ENCODE measurements around the gene AKR1B1.
A peak's percentile ranks its signal among the peaks of the same experiment; 100 is the strongest.

Gene AKR1B1

GRCh38 chr7:134458806-134459698, at the start of gene AKR1B1:
AKR1B1 (minus strand) TSS chr7:134459100; CDS start chr7:134459062, 38 bp downstream.
- TF ChIP-seq CTCF (IDR thresholded peaks at IDR 0.05; ENCODE audit: low read depth, low read length, missing control alignments) = peak; percentile 68
- H3K4me3 ChIP-seq (ENCODE audit: low read depth, low read length) = peak within 1 kb of the TSS; percentile 93
- peak; percentile 73 for DNase-seq (ENCODE audit: low read depth)

GRCh38 chr7:134505856-134506255, 47.0 kb upstream of the AKR1B1 start:
- no peak overlapping the region for H3K4me3 ChIP-seq (ENCODE audit: low read depth, low read length)
- no peak for DNase-seq (ENCODE audit: low read depth)
- no peak for TF ChIP-seq CTCF (IDR thresholded peaks at IDR 0.05; ENCODE audit: low read depth, low read length, missing control alignments)

- H3K4me3 ChIP-seq (ENCODE audit: low read depth, low read length) = no peak overlapping the region
- DNase-seq (ENCODE audit: low read depth) = no peak
- TF ChIP-seq CTCF (IDR thresholded peaks at IDR 0.05; ENCODE audit: low read depth, low read length, missing control alignments) = no peak
Observed at GRCh38 chr7:134504660-134505164, 45.8 kb upstream of the AKR1B1 start.

GRCh38 chr7:134502463-134503371, 43.8 kb upstream of the AKR1B1 start:
- no peak for TF ChIP-seq CTCF (IDR thresholded peaks at IDR 0.05; ENCODE audit: low read depth, low read length, missing control alignments)
- no peak for DNase-seq (ENCODE audit: low read depth)
- no peak overlapping the region for H3K4me3 ChIP-seq (ENCODE audit: low read depth, low read length)

- no peak for TF ChIP-seq CTCF (IDR thresholded peaks at IDR 0.05; ENCODE audit: low read depth, low read length, missing control alignments)
- no peak overlapping the region for H3K4me3 ChIP-seq (ENCODE audit: low read depth, low read length)
- no peak for DNase-seq (ENCODE audit: low read depth)
Observed at GRCh38 chr7:134500982-134501381, 42.1 kb upstream of the AKR1B1 start.

GRCh38 chr7:134500406-134500805, 41.5 kb upstream of the AKR1B1 start:
- TF ChIP-seq CTCF (IDR thresholded peaks at IDR 0.05; ENCODE audit: low read depth, low read length, missing control alignments) = no peak
- no peak for DNase-seq (ENCODE audit: low read depth)
- no peak overlapping the region for H3K4me3 ChIP-seq (ENCODE audit: low read depth, low read length)

All from GM12864 (cell line).